ENCODE results near the gene MPHOSPH6. TPM values are rescaled to one million over a fixed set of nuclear protein-coding genes. Genes with fewer than 3 reads are reported as not detected.

Gene MPHOSPH6
- polyA plus RNA-seq, 1 experiment, result 3.9 TPM

DNA sequence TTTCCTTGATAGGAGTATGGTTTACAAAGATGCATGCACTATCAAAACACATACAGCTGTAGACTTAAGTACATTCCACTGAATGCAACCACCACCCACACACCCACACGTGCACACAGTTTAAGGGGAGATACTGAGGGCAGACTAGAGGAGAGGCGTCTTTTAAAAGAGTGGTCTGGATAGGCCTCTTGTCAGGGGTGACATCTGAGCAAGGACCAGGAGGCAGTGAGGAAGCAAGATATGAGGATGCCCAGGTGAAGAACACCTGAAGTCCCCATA is 12.6 kb downstream of the MPHOSPH6 start:
- TF ChIP-seq, protein P1, sequence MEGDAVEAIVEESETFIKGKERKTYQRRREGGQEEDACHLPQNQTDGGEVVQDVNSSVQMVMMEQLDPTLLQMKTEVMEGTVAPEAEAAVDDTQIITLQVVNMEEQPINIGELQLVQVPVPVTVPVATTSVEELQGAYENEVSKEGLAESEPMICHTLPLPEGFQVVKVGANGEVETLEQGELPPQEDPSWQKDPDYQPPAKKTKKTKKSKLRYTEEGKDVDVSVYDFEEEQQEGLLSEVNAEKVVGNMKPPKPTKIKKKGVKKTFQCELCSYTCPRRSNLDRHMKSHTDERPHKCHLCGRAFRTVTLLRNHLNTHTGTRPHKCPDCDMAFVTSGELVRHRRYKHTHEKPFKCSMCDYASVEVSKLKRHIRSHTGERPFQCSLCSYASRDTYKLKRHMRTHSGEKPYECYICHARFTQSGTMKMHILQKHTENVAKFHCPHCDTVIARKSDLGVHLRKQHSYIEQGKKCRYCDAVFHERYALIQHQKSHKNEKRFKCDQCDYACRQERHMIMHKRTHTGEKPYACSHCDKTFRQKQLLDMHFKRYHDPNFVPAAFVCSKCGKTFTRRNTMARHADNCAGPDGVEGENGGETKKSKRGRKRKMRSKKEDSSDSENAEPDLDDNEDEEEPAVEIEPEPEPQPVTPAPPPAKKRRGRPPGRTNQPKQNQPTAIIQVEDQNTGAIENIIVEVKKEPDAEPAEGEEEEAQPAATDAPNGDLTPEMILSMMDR (IDR thresholded peaks at IDR 0.05; ENCODE audit: insufficient read depth, low read depth, low read length), result no peak
- Histone ChIP-seq H3K27me3 (ENCODE audit: control insufficient read depth, insufficient read depth, low read length) (no peaks in the 10 kb centered on the region), H3K4me3 (ENCODE audit: low read depth, low read length) (no peak overlapping the region), H3K36me3 (ENCODE audit: control insufficient read depth, insufficient read depth, low read length) (peaks cover 8% of the 10 kb centered on the region)
- CTCF ChIA-PET, result no interaction called here
- DNase-seq (ENCODE audit: low read depth), result no peak
- POLR2A ChIA-PET, result no interaction called here

DNA sequence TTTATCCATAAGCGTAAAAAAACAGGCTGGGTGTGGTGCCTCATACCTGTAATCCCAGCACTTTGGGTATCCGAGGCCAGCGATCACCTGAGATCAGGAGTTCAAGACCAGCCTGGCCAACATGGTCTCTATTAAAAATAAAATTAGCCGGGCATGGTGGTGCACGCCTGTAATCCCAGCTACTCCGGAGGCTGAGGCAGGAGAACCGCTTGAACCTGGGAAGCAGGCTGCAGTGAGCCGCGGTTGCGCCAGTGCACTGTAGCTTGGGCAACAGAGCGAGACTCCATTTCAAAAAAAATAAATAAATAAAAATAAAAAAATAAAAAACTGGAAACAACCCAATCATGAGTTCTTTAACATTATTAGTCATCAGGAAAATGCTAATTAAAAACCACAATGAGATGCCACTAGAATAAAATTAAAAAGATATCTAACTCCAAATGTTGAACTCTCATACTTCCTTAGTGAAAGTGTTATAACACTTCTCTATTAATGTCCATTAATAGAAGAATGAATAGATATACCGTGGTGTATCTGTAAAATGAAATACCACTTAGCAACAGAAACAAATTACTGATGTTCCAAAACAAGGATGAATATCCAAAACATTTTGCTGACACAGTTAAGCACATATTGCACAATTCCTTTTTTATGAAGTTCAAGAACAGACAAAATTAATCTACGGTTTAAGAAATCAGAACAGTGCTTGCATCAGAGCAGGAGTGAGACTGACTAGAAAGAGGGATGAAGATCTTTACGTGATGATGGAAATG is 13.1 kb downstream of the MPHOSPH6 start:
- POLR2A ChIA-PET, result no interaction called here
- DNase-seq (ENCODE audit: low read depth), result peak; percentile 41

DNA sequence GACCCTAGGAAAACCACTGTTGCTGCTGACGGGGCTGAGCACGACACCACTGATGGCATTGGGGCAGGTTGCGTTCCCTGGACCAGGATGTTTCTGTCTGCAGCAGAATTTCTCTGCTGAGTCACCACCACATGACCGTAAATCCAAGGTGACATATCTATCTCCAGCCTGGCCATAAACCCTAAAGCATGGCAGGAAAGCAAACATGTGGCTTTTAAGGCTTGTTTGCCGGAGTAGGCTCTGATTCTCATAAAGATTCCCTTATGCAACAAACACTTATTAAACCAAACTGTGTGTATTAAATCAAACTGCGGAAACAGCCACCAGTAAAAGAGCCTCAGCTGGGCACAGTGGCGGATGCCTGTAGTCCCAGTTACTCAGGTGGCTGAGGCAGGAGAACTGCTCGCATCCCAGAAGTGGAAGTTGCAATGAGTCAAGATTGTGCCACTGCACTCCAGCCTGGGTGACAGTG is 17.3 kb downstream of the MPHOSPH6 start:
- peak; percentile 75 for DNase-seq (ENCODE audit: low read depth)
- TF ChIP-seq, protein P1 (IDR thresholded peaks at IDR 0.05; ENCODE audit: insufficient read depth, low read depth, low read length), result no peak
- Histone ChIP-seq H3K4me3 (ENCODE audit: low read depth, low read length) (no peak overlapping the region), H3K27me3 (ENCODE audit: control insufficient read depth, insufficient read depth, low read length) (no peaks in the 10 kb centered on the region), H3K36me3 (ENCODE audit: control insufficient read depth, insufficient read depth, low read length) (0 out of 2 replicates have a peak, but pooled peaks cover 1% of the 10 kb centered on the region)
- CTCF ChIA-PET, result interaction anchor here (0.6 to 2.0 kb wide), 2 partner anchors 19 to 122 kb away, joined by 3 to 5 read pairs; no protein-coding TSS in a partner anchor
- POLR2A ChIA-PET, result no interaction called here

More for the DNA sequence above, 13.1 kb downstream of the MPHOSPH6 start:
- H3K36me3 ChIP-seq (ENCODE audit: control insufficient read depth, insufficient read depth, low read length), result peaks cover 5% of the 10 kb centered on the region
- no peak overlapping the region for H3K4me3 ChIP-seq (ENCODE audit: low read depth, low read length)
- CTCF ChIA-PET, result no interaction called here
- H3K27me3 ChIP-seq (ENCODE audit: control insufficient read depth, insufficient read depth, low read length), result no peaks in the 10 kb centered on the region
- TF ChIP-seq, protein P1 (IDR thresholded peaks at IDR 0.05; ENCODE audit: insufficient read depth, low read depth, low read length), result no peak

DNA sequence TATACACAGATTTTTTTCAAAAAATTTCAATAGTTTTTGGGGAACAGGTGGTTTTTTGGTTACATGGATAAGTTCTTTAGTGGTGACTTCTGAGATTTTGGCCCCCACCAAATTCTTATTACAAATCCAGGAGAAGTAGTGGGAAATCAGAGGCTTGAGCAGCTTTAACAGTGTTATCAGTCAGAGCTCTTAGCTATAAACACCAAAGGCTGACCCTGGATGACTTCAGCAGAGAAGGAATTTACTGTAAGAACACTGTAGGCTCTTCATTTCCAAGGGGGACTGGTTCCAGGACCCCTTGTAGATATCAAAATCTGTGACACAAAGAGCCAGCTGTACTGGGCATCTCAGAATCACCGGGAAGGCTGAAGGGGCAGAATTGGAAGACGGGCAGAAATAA is 17.8 kb downstream of the MPHOSPH6 start:
- Histone ChIP-seq H3K36me3 (ENCODE audit: control insufficient read depth, insufficient read depth, low read length) (0 out of 2 replicates have a peak, but pooled peaks cover 4% of the 10 kb centered on the region), H3K27me3 (ENCODE audit: control insufficient read depth, insufficient read depth, low read length) (no peaks in the 10 kb centered on the region), H3K4me3 (ENCODE audit: low read depth, low read length) (no peak overlapping the region)
- no peak for DNase-seq (ENCODE audit: low read depth)
- ChIA-PET CTCF (interaction anchor here (2.0 kb wide), 1 partner anchor 18 kb away, joined by 5 read pairs; no protein-coding TSS in a partner anchor), POLR2A (no interaction called here)
- TF ChIP-seq, protein P1 (IDR thresholded peaks at IDR 0.05; ENCODE audit: insufficient read depth, low read depth, low read length), result no peak

DNA sequence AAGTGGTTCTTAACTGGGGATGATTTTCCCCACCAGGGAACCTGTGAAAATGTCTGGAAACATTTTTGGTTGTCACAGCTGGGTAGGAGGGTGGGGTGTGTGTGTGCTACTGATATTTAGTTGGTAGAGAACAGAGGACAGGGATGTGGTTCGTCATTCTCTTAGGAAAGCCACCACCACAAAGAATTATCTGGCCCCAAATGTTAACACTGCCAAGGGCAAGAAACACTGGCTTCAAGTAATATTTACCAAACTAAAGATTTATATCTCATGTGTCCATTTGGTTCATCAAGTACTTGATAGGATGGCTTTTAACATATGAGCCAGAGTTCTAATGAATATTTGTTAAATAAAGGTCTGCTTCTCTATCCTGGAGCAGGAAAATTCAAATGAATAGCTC is 19.5 kb downstream of the MPHOSPH6 start:
- ChIA-PET CTCF (interaction anchor here (0.7 kb wide), 1 partner anchor 90 kb away, joined by 3 read pairs; no protein-coding TSS in a partner anchor), POLR2A (no interaction called here)
- no peak for DNase-seq (ENCODE audit: low read depth)
- TF ChIP-seq, protein P1 (IDR thresholded peaks at IDR 0.05; ENCODE audit: insufficient read depth, low read depth, low read length), result no peak
- H3K27me3 ChIP-seq (ENCODE audit: control insufficient read depth, insufficient read depth, low read length), result no peaks in the 10 kb centered on the region
- H3K4me3 ChIP-seq (ENCODE audit: low read depth, low read length), result no peak overlapping the region
- H3K36me3 ChIP-seq (ENCODE audit: control insufficient read depth, insufficient read depth, low read length), result peaks cover 7% of the 10 kb centered on the region
